Central memory CD8-positive, alpha-beta T cell (primary cell): Measurements from ENCODE around the gene GPR45.

Source experiments
- ATAC-seq: fragments of 150-1000 bp; cut with Tn5 transposase; replicated peaks from 2 replicates; pipeline ENCODE4 v1.10.0; 2022; ENCODE audit warnings: mild to moderate bottlenecking, moderate FRiP score, moderate number of reproducible peaks; ENCODE audit not compliant: poor library complexity, severe bottlenecking; ENCODE audit errors: extremely low read depth
- DNase-seq, 2 donors: peaks; one replicate each; pipeline ENCODE4 v3.0.0; 2021; ENCODE audit warnings: low spot score in 2 of 2
- H3K27ac Mint-ChIP-seq: one replicate; pipeline ENCODE4 v1.8.0; 2022; ENCODE audit warnings: low read depth, mild to moderate bottlenecking, moderate library complexity, mixed read lengths
- H3K27me3 Mint-ChIP-seq: one replicate; pipeline ENCODE4 v1.8.0; 2022; ENCODE audit warnings: mixed read lengths
- H3K36me3 Mint-ChIP-seq: one replicate; pipeline ENCODE4 v1.8.0; 2022; ENCODE audit warnings: mild to moderate bottlenecking, moderate library complexity, mixed read lengths; ENCODE audit not compliant: insufficient read depth
- H3K4me1 Mint-ChIP-seq: one replicate; pipeline ENCODE4 v1.8.0; 2022; ENCODE audit warnings: mixed read lengths
- H3K4me3 Mint-ChIP-seq: one replicate; pipeline ENCODE4 v1.8.0; 2022; ENCODE audit warnings: mild to moderate bottlenecking, moderate library complexity, mixed read lengths
- H3K9me3 Mint-ChIP-seq: one replicate; pipeline ENCODE4 v1.8.0; 2022; ENCODE audit warnings: mixed read lengths

The GPR45 gene

GRCh38 chr2:105258835-105259350, 17.4 kb downstream of the GPR45 start:
- no peaks in the 10 kb centered on the region for H3K4me1 Mint-ChIP-seq

DNA sequence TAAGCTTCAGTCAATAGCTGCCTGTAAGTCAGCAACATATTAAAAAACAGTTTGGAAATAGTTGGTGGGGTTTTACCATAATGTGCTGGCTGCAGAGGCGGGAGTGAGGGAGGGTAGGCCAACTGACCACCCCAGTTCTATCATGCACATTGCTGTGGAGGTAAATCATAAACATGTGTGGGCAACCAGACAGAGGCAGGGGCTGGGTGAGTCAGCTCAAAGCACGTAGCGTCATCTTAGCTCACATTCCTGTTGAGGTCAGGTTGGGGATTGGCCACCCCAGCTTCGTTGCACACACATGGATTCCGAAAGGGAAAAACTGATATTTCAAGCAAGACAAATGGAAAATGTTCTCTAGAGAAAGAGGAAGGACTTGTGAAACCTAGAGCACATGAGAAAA, 19.5 kb downstream of the GPR45 start:
- Mint-ChIP-seq H3K4me3 (no peak overlapping the region), H3K36me3 (peaks cover 21% of the 10 kb centered on the region), H3K4me1 (no peaks in the 10 kb centered on the region), H3K27me3 (no peaks in the 10 kb centered on the region), H3K27ac (no peak overlapping the region), H3K9me3 (no peaks in the 10 kb centered on the region)
- DNase-seq (no peak), ATAC-seq (no peak)

More at GRCh38 chr2:105258835-105259350, 17.4 kb downstream of the GPR45 start:
- H3K27me3 Mint-ChIP-seq = no peaks in the 10 kb centered on the region
- DNase-seq = no peak
- H3K4me3 Mint-ChIP-seq = no peak overlapping the region
- H3K36me3 Mint-ChIP-seq = peaks cover 9% of the 10 kb centered on the region
- ATAC-seq = no peak
- no peaks in the 10 kb centered on the region for H3K9me3 Mint-ChIP-seq
- H3K27ac Mint-ChIP-seq = no peak overlapping the region

DNA sequence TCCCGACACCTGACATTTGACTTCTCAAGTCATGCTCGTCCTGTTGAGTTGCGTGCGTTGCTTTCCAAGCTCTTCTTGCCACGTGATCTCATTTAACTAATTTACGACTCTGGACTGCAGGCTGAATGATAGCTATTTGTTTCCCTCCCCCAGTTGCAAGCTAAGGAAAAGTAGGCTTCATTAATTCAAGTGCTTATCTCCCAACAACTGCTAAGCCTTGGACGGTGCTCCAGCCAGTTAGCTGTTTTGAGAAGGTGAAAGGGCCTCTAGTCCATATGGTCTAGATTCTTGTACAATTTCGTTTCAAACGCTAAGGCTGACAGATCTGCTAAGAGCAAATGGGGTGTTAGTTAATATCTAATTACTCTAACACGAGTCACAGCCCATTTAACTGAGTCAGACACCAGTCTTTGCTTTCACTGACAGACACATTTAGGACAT, 21.1 kb downstream of the GPR45 start:
- H3K27ac Mint-ChIP-seq = no peak overlapping the region
- H3K4me3 Mint-ChIP-seq = no peak overlapping the region
- no peaks in the 10 kb centered on the region for H3K4me1 Mint-ChIP-seq
- H3K9me3 Mint-ChIP-seq = no peaks in the 10 kb centered on the region
- H3K27me3 Mint-ChIP-seq = no peaks in the 10 kb centered on the region
- peaks cover 32% of the 10 kb centered on the region for H3K36me3 Mint-ChIP-seq
- ATAC-seq (no peak), DNase-seq (no peak)

DNA sequence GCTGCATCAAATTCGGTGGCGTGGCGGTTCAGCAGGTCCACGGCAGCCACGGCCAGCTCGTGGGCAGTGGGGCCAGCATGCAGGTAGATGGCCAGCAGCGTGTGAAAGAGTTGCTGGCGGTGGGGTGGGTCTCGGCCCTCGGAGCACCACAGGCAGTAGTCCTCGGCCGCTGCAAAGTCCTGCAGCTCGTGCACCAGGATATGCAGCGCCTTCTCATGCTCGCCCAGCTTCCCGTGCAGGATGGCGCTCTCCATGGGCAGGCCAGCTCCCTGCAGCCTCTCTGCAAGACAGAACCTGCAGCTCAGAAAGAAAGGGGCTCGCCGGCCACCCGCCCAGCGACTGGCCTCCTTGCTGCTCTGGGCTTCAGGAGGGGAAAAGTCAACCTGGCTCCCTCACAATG, 27.9 kb downstream of the GPR45 start:
- H3K27ac Mint-ChIP-seq = no peak overlapping the region
- H3K4me3 Mint-ChIP-seq = no peak overlapping the region
- no peak for ATAC-seq
- peaks cover 60% of the 10 kb centered on the region for H3K36me3 Mint-ChIP-seq
- no peaks in the 10 kb centered on the region for H3K4me1 Mint-ChIP-seq
- no peak for DNase-seq
- H3K27me3 Mint-ChIP-seq = no peaks in the 10 kb centered on the region
- no peaks in the 10 kb centered on the region for H3K9me3 Mint-ChIP-seq

DNA sequence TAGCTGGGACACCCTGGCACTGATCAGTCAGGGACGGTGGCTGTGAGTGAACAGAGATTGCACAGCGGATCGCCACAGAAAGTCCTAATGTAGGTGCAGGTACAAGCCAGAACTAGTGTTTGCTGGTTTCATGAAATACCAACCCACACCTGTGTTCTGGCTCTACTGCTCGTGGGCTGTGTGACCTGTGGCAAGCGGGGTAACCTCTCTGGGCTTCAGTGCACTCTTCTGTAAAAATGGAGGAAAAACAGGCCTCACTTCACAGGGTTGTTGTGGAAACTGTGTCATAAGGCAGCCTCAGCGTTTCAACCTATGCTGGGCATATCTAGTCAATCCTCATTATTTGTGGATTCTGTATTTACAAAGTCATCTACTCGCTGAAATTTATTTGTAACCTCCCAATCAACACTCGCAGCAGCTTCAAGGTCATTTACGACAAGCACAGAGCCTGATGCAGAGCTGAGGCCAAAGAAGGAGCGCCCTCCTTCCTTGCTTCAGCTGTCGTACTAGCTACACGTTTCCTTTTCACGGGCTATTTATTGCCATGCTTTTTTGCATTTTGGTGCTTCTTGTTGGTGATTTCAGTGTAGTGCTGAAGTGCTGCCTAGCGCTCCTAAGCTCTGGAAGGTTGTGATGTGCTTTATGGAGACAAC, 30.0 kb downstream of the GPR45 start:
- no peak overlapping the region for H3K27ac Mint-ChIP-seq
- no peaks in the 10 kb centered on the region for H3K9me3 Mint-ChIP-seq
- H3K36me3 Mint-ChIP-seq = peaks cover 59% of the 10 kb centered on the region

GRCh38 chr2:105272176-105272575, 30.6 kb downstream of the GPR45 start:
- no peak for DNase-seq
- no peaks in the 10 kb centered on the region for H3K4me1 Mint-ChIP-seq
- peaks cover 56% of the 10 kb centered on the region for H3K36me3 Mint-ChIP-seq
- no peak overlapping the region for H3K4me3 Mint-ChIP-seq
- no peaks in the 10 kb centered on the region for H3K9me3 Mint-ChIP-seq
- no peaks in the 10 kb centered on the region for H3K27me3 Mint-ChIP-seq
- no peak for ATAC-seq
- no peak overlapping the region for H3K27ac Mint-ChIP-seq

More for the DNA sequence above, 30.0 kb downstream of the GPR45 start:
- Mint-ChIP-seq H3K4me1 (no peaks in the 10 kb centered on the region), H3K27me3 (no peaks in the 10 kb centered on the region), H3K4me3 (no peak overlapping the region)
- no peak for ATAC-seq
- DNase-seq = no peak

DNA sequence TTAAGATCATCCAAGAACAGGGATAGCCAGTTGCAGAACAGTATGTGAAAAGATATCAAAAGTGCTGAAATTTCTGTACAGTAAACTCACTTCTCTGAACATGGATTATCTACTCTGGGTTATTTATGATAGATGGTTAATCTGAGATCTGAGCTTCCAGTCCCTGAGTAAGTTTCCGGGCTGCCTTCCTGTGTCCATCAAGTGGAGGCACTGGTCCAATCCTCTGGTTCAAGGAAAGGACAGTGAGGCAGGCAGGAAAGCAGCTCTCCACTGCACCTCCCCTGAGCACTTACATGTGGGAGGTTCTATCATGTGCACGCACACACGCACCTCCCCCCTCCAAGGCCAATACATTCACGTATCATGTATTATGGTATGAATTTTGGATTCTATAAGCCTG, 32.5 kb downstream of the GPR45 start:
- DNase-seq (no peak), ATAC-seq (no peak)
- Mint-ChIP-seq H3K9me3 (no peaks in the 10 kb centered on the region), H3K27me3 (no peaks in the 10 kb centered on the region), H3K27ac (no peak overlapping the region), H3K4me1 (no peaks in the 10 kb centered on the region), H3K4me3 (no peak overlapping the region), H3K36me3 (peaks cover 42% of the 10 kb centered on the region)

DNA sequence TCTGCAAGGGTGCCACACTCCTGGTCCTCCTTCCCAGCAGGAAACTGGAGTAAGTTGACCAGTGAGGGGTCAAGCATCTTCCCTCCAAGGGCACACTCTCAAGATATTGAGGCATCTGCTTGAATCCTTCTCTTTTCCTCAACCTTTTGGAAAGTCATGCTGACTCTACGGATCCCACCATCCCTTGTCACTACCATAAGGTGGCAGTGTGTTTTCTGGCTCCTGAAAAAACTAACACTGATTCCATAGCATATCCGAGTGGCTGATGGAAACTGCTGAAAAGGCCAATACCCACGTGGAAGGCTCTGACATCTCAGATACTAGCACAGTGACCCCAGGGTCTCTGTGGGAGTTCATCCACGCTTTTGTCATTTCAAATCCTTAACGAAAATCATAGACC, 37.1 kb downstream of the GPR45 start:
- ATAC-seq = no peak
- Mint-ChIP-seq H3K27ac (no peak overlapping the region), H3K36me3 (peaks cover 38% of the 10 kb centered on the region), H3K4me1 (peaks cover 6% of the 10 kb centered on the region), H3K27me3 (no peaks in the 10 kb centered on the region), H3K4me3 (no peak overlapping the region), H3K9me3 (no peaks in the 10 kb centered on the region)
- DNase-seq = no peak

DNA sequence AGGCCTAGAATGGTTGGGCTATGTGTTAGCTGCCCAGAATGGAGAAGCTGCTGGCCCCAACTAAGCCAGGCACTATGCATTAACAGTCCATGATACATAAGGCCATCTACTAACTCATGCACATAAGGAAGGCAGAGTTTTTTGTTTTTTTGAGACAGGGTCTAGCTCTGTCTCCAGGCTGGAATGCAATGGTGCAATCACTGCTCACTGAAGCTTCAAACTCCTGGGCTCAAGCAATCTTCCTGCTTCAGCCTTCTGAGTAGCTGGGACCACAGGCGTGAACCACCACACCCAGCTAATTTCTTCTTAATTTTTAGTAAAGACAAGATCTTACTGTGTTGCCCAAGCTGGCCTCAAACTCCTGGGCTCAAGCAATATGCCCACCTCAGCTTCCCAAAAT, 37.6 kb downstream of the GPR45 start:
- Mint-ChIP-seq H3K4me3 (no peak overlapping the region), H3K4me1 (peaks cover 6% of the 10 kb centered on the region), H3K27me3 (no peaks in the 10 kb centered on the region), H3K27ac (no peak overlapping the region), H3K9me3 (no peaks in the 10 kb centered on the region), H3K36me3 (peaks cover 42% of the 10 kb centered on the region)
- ATAC-seq (no peak), DNase-seq (no peak)

GRCh38 chr2:105280281-105280680, 38.7 kb downstream of the GPR45 start:
- Mint-ChIP-seq H3K36me3 (peaks cover 43% of the 10 kb centered on the region), H3K4me3 (no peak overlapping the region), H3K27ac (no peak overlapping the region)

GRCh38 chr2:105283532-105283931, 42.0 kb downstream of the GPR45 start:
- no peak overlapping the region for H3K27ac Mint-ChIP-seq
- H3K27me3 Mint-ChIP-seq = no peaks in the 10 kb centered on the region
- peaks cover 12% of the 10 kb centered on the region for H3K4me1 Mint-ChIP-seq
- H3K9me3 Mint-ChIP-seq = no peaks in the 10 kb centered on the region
- ATAC-seq (no peak), DNase-seq (no peak)
- peaks cover 39% of the 10 kb centered on the region for H3K36me3 Mint-ChIP-seq
- no peak overlapping the region for H3K4me3 Mint-ChIP-seq

More at GRCh38 chr2:105280281-105280680, 38.7 kb downstream of the GPR45 start:
- DNase-seq (no peak), ATAC-seq (no peak)
- H3K27me3 Mint-ChIP-seq = no peaks in the 10 kb centered on the region
- H3K9me3 Mint-ChIP-seq = no peaks in the 10 kb centered on the region
- H3K4me1 Mint-ChIP-seq = peaks cover 11% of the 10 kb centered on the region

- Mint-ChIP-seq H3K4me3 (no peak overlapping the region), H3K36me3 (peaks cover 49% of the 10 kb centered on the region), H3K27me3 (no peaks in the 10 kb centered on the region), H3K27ac (no peak overlapping the region), H3K9me3 (no peaks in the 10 kb centered on the region), H3K4me1 (peaks cover 16% of the 10 kb centered on the region)
- ATAC-seq = no peak
- DNase-seq = no peak
Observed at GRCh38 chr2:105287692-105288091, 46.1 kb downstream of the GPR45 start.

- no peaks in the 10 kb centered on the region for H3K9me3 Mint-ChIP-seq
- no peak for ATAC-seq
- H3K27ac Mint-ChIP-seq = no peak overlapping the region
- H3K36me3 Mint-ChIP-seq = peaks cover 51% of the 10 kb centered on the region
- peaks cover 16% of the 10 kb centered on the region for H3K4me1 Mint-ChIP-seq
- no peak for DNase-seq
- no peak overlapping the region for H3K4me3 Mint-ChIP-seq
- H3K27me3 Mint-ChIP-seq = no peaks in the 10 kb centered on the region
Observed at GRCh38 chr2:105288133-105288532, 46.6 kb downstream of the GPR45 start.
